ENCODE results near the gene CPZ. TPM values are rescaled to one million over a fixed set of nuclear protein-coding genes. Genes with fewer than 3 reads are reported as not detected.

Gene CPZ
- total RNA-seq, 1 experiment from 2014 or later, result 9.1 TPM

DNA sequence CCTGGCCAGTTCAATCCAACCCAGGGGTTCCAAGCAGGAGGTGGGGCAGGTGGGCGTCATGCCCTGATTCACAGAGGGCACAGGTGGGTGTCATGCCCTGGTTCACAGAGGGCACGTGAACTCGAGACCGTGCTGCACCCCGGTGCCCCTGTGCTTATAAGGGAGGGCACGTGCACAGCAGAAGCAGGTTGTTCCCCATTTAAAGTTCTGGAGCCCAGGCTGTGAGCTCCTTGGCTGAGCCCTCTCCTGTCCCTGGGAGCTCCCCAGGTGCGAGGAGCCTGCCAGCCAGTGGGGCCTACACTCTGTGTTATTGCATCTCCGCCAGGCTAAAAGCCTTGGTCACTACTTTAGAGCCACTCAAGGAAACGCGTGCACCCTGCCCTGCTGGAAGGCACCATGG lies 3.2 kb upstream of the CPZ start:
- no TSS peak for BruUV-seq (replicated peaks)
- ChIA-PET CTCF (no interaction called here), POLR2A (ENCODE audit: unreplicated experiment) (no interaction called here)
- no peak for TF ChIP-seq EZH2 (IDR thresholded peaks at IDR 0.05; ENCODE audit: low read depth)
- TF ChIP-seq, protein P1, sequence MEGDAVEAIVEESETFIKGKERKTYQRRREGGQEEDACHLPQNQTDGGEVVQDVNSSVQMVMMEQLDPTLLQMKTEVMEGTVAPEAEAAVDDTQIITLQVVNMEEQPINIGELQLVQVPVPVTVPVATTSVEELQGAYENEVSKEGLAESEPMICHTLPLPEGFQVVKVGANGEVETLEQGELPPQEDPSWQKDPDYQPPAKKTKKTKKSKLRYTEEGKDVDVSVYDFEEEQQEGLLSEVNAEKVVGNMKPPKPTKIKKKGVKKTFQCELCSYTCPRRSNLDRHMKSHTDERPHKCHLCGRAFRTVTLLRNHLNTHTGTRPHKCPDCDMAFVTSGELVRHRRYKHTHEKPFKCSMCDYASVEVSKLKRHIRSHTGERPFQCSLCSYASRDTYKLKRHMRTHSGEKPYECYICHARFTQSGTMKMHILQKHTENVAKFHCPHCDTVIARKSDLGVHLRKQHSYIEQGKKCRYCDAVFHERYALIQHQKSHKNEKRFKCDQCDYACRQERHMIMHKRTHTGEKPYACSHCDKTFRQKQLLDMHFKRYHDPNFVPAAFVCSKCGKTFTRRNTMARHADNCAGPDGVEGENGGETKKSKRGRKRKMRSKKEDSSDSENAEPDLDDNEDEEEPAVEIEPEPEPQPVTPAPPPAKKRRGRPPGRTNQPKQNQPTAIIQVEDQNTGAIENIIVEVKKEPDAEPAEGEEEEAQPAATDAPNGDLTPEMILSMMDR (conservative IDR thresholded peaks at IDR 0.05), result no peak
- H3K4me3 ChIP-seq, result no peak overlapping the region
- no peaks in the 10 kb centered on the region for H3K36me3 ChIP-seq (ENCODE audit: low read depth)
- no peaks in the 10 kb centered on the region for H3K27me3 ChIP-seq (ENCODE audit: insufficient read depth, low read depth)
- no peak overlapping the region for H3K4me2 ChIP-seq
- no peaks in the 10 kb centered on the region for H4K20me1 ChIP-seq (ENCODE audit: insufficient read depth)
- no peaks in the 10 kb centered on the region for H3K9me3 ChIP-seq (ENCODE audit: insufficient read depth, low read depth)
- no peaks in the 10 kb centered on the region for H3K4me1 ChIP-seq (replicated peaks; ENCODE audit: insufficient read depth)
- no peak overlapping the region for H3K27ac ChIP-seq
- no peaks in the 10 kb centered on the region for H3K9me2 ChIP-seq (ENCODE audit: insufficient read depth)
- intact Hi-C loops (cut with micrococcal nuclease; ENCODE audit: unreplicated experiment), result no loop called here
- DNase-seq, result no peak
- no peak overlapping the region for H2AFZ ChIP-seq
- no peaks in the 10 kb centered on the region for H3K79me2 ChIP-seq (ENCODE audit: low read depth)
- no peaks in the 10 kb centered on the region; the same call in 1 of the 2 replicates for H3F3A ChIP-seq (ENCODE audit: insufficient read depth, low read depth)

DNA sequence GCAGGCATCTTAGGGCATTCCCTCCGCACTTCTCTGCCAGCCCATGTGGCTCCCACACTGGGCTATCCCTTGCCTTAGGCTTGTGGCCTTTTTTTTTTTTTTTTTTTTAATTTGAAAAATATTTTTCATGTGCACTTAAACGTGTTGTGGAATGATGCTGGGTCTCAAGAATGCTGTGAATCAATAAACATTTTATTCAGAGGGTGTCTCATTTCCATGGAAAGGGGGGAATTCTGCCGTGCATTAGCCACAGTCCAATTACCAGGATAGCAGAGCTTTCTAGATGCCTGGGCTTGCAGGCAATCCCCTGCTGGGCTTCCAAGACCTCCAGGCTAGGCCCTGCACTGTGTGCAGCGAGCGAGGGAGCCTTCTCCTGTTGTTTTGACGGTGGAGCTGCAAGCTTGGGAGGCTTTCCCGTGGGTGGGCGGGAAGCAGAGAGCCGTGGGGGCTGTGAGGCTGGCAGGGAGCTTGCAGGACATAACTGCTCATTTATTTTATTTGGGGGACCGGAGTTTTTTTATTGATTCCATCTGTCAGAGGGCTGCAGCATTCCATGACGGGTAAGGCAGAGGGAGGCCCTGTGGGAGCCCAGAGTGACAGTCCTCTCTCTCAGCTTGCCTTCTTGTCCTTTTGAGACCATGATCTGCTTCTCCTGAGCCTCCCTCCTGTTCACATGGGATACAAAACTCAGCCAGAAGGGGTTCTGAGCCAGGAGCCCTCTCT lies 2.6 kb upstream of the CPZ start:
- POLR2A ChIA-PET (ENCODE audit: unreplicated experiment), result no interaction called here
- H3K9me2 ChIP-seq (ENCODE audit: insufficient read depth), result no peaks in the 10 kb centered on the region
- no peaks in the 10 kb centered on the region for H3K9me3 ChIP-seq (ENCODE audit: insufficient read depth, low read depth)
- H3K27me3 ChIP-seq (ENCODE audit: insufficient read depth, low read depth), result no peaks in the 10 kb centered on the region
- H3K79me2 ChIP-seq (ENCODE audit: low read depth), result no peaks in the 10 kb centered on the region
- CTCF ChIA-PET, result interaction anchor here (0.7 kb wide), 1 partner anchor 41 kb away, joined by 8 read pairs; no protein-coding TSS in a partner anchor
- no TSS peak for BruUV-seq (replicated peaks)
- no peaks in the 10 kb centered on the region for H3K4me1 ChIP-seq (replicated peaks; ENCODE audit: insufficient read depth)
- H2AFZ ChIP-seq, result no peak overlapping the region
- TF ChIP-seq, protein P1 (conservative IDR thresholded peaks at IDR 0.05), result no peak
- TF ChIP-seq EZH2 (IDR thresholded peaks at IDR 0.05; ENCODE audit: low read depth), result no peak
- H3K36me3 ChIP-seq (ENCODE audit: low read depth), result no peaks in the 10 kb centered on the region
- DNase-seq, result no peak
- no peaks in the 10 kb centered on the region for H4K20me1 ChIP-seq (ENCODE audit: insufficient read depth)
- no peak overlapping the region for H3K4me3 ChIP-seq
- no peaks in the 10 kb centered on the region for H3F3A ChIP-seq (ENCODE audit: insufficient read depth, low read depth)
- H3K27ac ChIP-seq, result no peak overlapping the region
- intact Hi-C loops (cut with micrococcal nuclease; ENCODE audit: unreplicated experiment), result loop anchor here (10.0 kb wide), 1 partner anchor 345 kb away; no protein-coding TSS in a partner anchor
- no peak overlapping the region for H3K4me2 ChIP-seq

DNA sequence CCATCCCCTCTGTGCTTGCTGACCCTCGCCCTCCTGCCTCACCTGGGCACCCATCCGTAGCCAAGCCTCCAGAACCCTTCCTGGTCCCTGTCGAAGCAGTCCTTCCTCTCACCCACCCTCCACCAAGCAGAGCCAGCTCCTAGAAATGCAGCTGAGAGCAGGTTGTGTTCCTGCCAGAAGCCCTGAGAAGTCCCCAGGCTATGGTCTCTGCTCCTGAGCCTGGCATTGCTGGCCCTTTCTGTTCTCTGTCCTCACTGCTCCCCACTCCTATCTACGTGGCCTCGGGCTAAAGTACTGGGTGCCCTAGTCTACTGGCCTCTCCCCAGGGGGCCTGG lies 2.1 kb upstream of the CPZ start:
- DNase-seq, result peak in 1 of 2 experiments; percentile 41
- Histone ChIP-seq H3K27ac (no peak overlapping the region), H3K9me3 (ENCODE audit: insufficient read depth, low read depth) (no peaks in the 10 kb centered on the region), H4K20me1 (ENCODE audit: insufficient read depth) (no peaks in the 10 kb centered on the region), H3K9me2 (ENCODE audit: insufficient read depth) (no peaks in the 10 kb centered on the region), H3K36me3 (ENCODE audit: low read depth) (no peaks in the 10 kb centered on the region), H2AFZ (no peak overlapping the region), H3F3A (ENCODE audit: insufficient read depth, low read depth) (no peaks in the 10 kb centered on the region), H3K27me3 (ENCODE audit: insufficient read depth, low read depth) (no peaks in the 10 kb centered on the region), H3K4me3 (no peak overlapping the region), H3K4me1 (replicated peaks; ENCODE audit: insufficient read depth) (no peaks in the 10 kb centered on the region), H3K4me2 (no peak overlapping the region), H3K79me2 (ENCODE audit: low read depth) (no peaks in the 10 kb centered on the region)
- ChIA-PET CTCF (no interaction called here), POLR2A (ENCODE audit: unreplicated experiment) (no interaction called here)
- BruUV-seq (replicated peaks), result no TSS peak
- intact Hi-C loops (cut with micrococcal nuclease; ENCODE audit: unreplicated experiment), result loop anchor here (10.0 kb wide), 1 partner anchor 346 kb away; no protein-coding TSS in a partner anchor
- TF ChIP-seq, protein P1 (conservative IDR thresholded peaks at IDR 0.05), result no peak
- TF ChIP-seq EZH2 (IDR thresholded peaks at IDR 0.05; ENCODE audit: low read depth), result no peak
